ENCODE results near the gene RIPOR1.

GRCh38 chr16:67580202-67580601, 51.6 kb downstream of the RIPOR1 start:
- TF ChIP-seq CTCF (conservative IDR thresholded peaks at IDR 0.05) = no peak
- TF ChIP-seq ZFX (IDR thresholded peaks at IDR 0.05) = no peak
